Measurements from ENCODE around the gene CD37.

- TF ChIP-seq CTCF (IDR thresholded peaks at IDR 0.05) (peak; percentile 59), ZBTB33 (IDR thresholded peaks at IDR 0.05; ENCODE audit: borderline replicate concordance, low read depth) (no peak)
Observed at GRCh38 chr19:49327878-49328544, 7.2 kb upstream of the CD37 start.

All from SK-N-SH (cell line).